Uterus (tissue), 4 donors: ENCODE results near the gene CALCR. TPM values are rescaled to one million over a fixed set of nuclear protein-coding genes. Genes with fewer than 3 reads are reported as not detected.

Source experiments
- DNase-seq, 2 donors: peaks; one replicate each; pipeline ENCODE4 v3.0.0-alpha.2; 2019 to 2020
- H3K27ac ChIP-seq, 2 donors: fragments of 200-600 bp; sonication (generic); 1 replicate in 1 of 2; 2 replicates in 1 of 2; pipeline ENCODE4 v1.5.1; 2016 to 2018
- H3K27me3 ChIP-seq, 2 donors: fragments of 200-600 bp; sonication (generic); one replicate each; pipeline ENCODE4 v1.5.1; 2018 to 2019; ENCODE audit warnings: control low read depth in 1 of 2
- H3K36me3 ChIP-seq, 2 donors: fragments of 200-600 bp; sonication (generic); one replicate each; pipeline ENCODE4 v1.5.1; 2019; ENCODE audit warnings: control low read depth in 1 of 2
- H3K4me1 ChIP-seq, 2 donors: fragments of 200-600 bp; sonication (generic); one replicate each; pipeline ENCODE4 v1.5.1; 2018 to 2019; ENCODE audit warnings: control low read depth in 1 of 2
- H3K4me3 ChIP-seq, 2 donors: fragments of 200-600 bp; sonication (generic); 1 replicate in 1 of 2; 2 replicates in 1 of 2; pipeline ENCODE4 v1.5.1; 2018 to 2019; ENCODE audit warnings: mild to moderate bottlenecking in 1 of 2
- H3K9me3 ChIP-seq, 2 donors: fragments of 200-600 bp; sonication (generic); one replicate each; pipeline ENCODE4 v1.5.1; 2019; ENCODE audit warnings: control low read depth in 1 of 2
- POLR2A ChIP-seq, 2 donors: fragments of 450-650 bp; IDR thresholded peaks; one replicate each; pipeline ENCODE4 v1.6.1; 2016; ENCODE audit warnings: antibody characterized with exemption in 2 of 2, mild to moderate bottlenecking in 1 of 2, moderate library complexity in 1 of 2
- intact Hi-C: fragments of 100-400 bp; cut with DNase I; formaldehyde crosslinking; loops from one replicate; pipeline ENCODE4 v1.15.1; 2023; ENCODE audit warnings: low total_unique reads
- total RNA-seq, 4 donors: library from RNA; depleted of rRNA in 3 of 4; stranded (reverse); fragments of >200 nt in 3 of 4; gene quantifications; one replicate each; pipeline versions ENCODE4 v1.1.0 to v1.2.4, GENCODE V29; 2014 to 2023
- TF ChIP-seq, protein P1 (sequence below), 4 experiments: fragments of 200-600 bp in 2 of 4; fragments of 450-650 bp in 2 of 4; sonication (generic) in 2 of 4; IDR thresholded peaks; one replicate each; pipeline ENCODE4 v1.5.1; 2016 to 2019; ENCODE audit warnings: antibody characterized with exemption in 4 of 4, mild to moderate bottlenecking in 2 of 4, moderate library complexity in 1 of 4
- donor health status: DM: yes; HTN: yes; CAD: no.

The CALCR gene
- total RNA-seq, 4 donors from 2014 or later: 0.15 to 0.26 TPM; not detected in 2

DNA sequence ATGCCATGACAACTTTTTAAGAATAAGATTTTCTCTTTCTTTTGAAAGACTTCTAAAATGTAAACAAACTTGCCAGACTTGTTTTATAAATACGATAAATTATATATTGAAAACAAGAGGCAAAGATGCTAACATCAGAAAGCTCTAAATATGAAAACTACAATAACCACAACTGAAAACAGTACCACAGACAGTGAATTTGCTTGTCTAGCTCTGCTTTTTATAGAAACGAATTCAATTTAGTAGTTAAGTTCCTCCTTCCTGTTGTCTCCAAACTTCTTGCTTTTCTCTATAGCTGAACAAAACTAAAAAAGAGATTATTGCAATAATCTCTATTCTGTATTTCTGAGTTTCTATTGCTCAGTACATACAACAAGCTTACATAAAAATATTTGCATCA lies 147.4 kb downstream of the CALCR start:
- TF ChIP-seq POLR2A (IDR thresholded peaks at IDR 0.05): no peak
- TF ChIP-seq, protein P1, sequence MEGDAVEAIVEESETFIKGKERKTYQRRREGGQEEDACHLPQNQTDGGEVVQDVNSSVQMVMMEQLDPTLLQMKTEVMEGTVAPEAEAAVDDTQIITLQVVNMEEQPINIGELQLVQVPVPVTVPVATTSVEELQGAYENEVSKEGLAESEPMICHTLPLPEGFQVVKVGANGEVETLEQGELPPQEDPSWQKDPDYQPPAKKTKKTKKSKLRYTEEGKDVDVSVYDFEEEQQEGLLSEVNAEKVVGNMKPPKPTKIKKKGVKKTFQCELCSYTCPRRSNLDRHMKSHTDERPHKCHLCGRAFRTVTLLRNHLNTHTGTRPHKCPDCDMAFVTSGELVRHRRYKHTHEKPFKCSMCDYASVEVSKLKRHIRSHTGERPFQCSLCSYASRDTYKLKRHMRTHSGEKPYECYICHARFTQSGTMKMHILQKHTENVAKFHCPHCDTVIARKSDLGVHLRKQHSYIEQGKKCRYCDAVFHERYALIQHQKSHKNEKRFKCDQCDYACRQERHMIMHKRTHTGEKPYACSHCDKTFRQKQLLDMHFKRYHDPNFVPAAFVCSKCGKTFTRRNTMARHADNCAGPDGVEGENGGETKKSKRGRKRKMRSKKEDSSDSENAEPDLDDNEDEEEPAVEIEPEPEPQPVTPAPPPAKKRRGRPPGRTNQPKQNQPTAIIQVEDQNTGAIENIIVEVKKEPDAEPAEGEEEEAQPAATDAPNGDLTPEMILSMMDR (IDR thresholded peaks at IDR 0.05): no peak
- no peak overlapping the region for H3K4me3 ChIP-seq
- H3K27ac ChIP-seq: no peak overlapping the region
- H3K9me3 ChIP-seq: no peaks in the 10 kb centered on the region
- intact Hi-C loops: no loop called here
- no peaks in the 10 kb centered on the region for H3K4me1 ChIP-seq
- H3K36me3 ChIP-seq: no peaks in the 10 kb centered on the region
- H3K27me3 ChIP-seq: no peaks in the 10 kb centered on the region
- no peak for DNase-seq

DNA sequence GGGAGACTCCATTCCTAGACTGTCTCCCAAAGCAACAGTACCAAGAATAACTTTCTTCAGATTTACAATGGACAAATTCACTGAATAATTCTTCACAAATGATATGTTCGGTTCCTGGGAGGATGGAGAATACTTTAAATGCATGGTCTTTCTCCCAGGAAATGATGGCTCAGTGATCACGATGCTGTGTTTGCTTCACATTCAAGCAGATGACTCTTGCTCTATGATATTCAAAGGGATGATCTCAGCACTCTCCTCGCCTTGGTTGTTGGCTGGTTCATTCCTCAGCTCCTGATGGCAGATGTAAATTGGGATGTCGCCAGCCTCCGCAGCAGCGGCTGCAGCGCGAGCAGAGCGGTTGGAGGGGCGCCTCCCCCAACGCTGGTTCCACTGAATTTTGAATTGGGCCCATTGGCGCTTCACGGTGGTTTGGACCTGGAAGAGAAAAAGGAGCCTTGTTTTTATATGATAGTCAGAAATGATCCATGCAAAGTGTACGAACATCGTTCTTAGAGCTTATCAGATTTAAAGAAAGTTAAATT lies 148.3 kb downstream of the CALCR start:
- Histone ChIP-seq H3K4me3 (no peak overlapping the region), H3K4me1 (no peaks in the 10 kb centered on the region), H3K9me3 (no peaks in the 10 kb centered on the region), H3K36me3 (no peaks in the 10 kb centered on the region), H3K27ac (no peak overlapping the region), H3K27me3 (no peaks in the 10 kb centered on the region)
- TF ChIP-seq, protein P1 (IDR thresholded peaks at IDR 0.05): no peak
- TF ChIP-seq POLR2A (IDR thresholded peaks at IDR 0.05): no peak
- intact Hi-C loops: no loop called here
- no peak for DNase-seq

DNA sequence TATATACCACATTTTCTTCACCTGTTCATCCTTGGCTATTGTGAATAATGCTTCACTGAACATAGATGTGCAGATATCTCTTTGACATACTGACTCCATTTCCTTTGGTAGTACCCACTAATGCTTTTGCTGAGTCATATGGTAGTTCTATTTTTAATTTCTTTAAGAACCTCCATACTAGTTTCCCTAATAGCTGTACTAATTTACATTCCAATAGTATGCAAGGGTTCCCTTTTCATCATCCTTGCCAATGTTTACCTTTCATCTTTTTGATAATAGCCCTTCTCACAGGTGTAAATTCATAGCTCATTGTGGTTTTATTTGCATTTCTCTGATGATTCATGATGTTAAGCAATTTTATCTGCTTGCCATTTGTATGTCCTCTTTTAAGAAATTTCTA lies 159.9 kb downstream of the CALCR start:
- TF ChIP-seq, protein P1 (IDR thresholded peaks at IDR 0.05): no peak
- TF ChIP-seq POLR2A (IDR thresholded peaks at IDR 0.05): no peak
- no peaks in the 10 kb centered on the region for H3K27me3 ChIP-seq
- intact Hi-C loops: no loop called here

DNA sequence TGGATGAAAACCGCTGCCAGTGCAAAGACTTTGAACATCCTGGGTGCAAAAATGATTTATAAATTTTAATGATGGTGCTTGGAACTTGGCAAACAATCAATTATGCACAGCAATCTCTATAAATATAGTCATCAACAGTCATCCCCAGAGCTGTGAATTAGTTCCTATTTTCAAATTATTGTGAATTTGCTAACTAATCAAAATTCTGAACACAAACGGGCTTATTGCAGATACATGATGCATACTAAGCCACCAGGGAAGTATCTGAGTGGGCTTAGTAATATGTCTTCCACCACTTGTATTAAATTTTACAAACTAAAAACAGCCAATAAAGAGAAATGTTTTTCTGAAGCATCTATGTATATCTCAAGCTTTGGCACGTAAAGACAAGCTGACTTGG lies 165.2 kb downstream of the CALCR start:
- no peak overlapping the region for H3K27ac ChIP-seq
- H3K9me3 ChIP-seq: no peaks in the 10 kb centered on the region
- H3K27me3 ChIP-seq: no peaks in the 10 kb centered on the region
- H3K4me1 ChIP-seq: no peaks in the 10 kb centered on the region
- intact Hi-C loops: no loop called here
- no peaks in the 10 kb centered on the region for H3K36me3 ChIP-seq
- no peak for TF ChIP-seq POLR2A (IDR thresholded peaks at IDR 0.05)
- TF ChIP-seq, protein P1 (IDR thresholded peaks at IDR 0.05): no peak
- DNase-seq: no peak
- H3K4me3 ChIP-seq: no peak overlapping the region

More for the DNA sequence above, 159.9 kb downstream of the CALCR start:
- Histone ChIP-seq H3K4me3 (no peak overlapping the region), H3K27ac (no peak overlapping the region), H3K4me1 (no peaks in the 10 kb centered on the region), H3K36me3 (no peaks in the 10 kb centered on the region), H3K9me3 (no peaks in the 10 kb centered on the region)
- DNase-seq: no peak

DNA sequence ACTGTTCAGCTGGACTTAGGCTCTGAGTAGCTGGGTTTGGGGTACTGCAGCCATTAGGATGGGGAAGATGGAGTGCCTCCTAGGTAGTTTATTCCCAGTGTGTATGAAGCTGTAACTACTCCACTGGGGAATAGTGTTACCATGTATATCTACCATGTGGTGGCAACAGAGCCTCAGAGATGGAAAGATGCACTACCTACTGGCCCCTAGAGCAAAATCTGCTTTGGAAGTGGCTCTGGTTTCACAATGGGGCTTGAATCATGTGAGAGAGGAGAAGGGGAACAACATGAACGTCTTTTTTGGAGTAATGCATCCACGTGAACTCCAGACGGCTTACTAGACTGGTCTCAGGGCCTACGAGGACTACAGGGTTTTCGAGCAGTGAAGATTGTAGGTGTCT lies 167.3 kb downstream of the CALCR start:
- no peaks in the 10 kb centered on the region for H3K4me1 ChIP-seq
- no peaks in the 10 kb centered on the region for H3K36me3 ChIP-seq
- TF ChIP-seq, protein P1 (IDR thresholded peaks at IDR 0.05): no peak
- TF ChIP-seq POLR2A (IDR thresholded peaks at IDR 0.05): no peak
- no peak for DNase-seq
- no peak overlapping the region for H3K27ac ChIP-seq
- H3K27me3 ChIP-seq: no peaks in the 10 kb centered on the region
- no peaks in the 10 kb centered on the region for H3K9me3 ChIP-seq
- H3K4me3 ChIP-seq: no peak overlapping the region
- intact Hi-C loops: no loop called here
